GM12872 (cell line): ENCODE data around the gene TTL.

Source experiments
- TF ChIP-seq, protein P1 (sequence below): IDR thresholded peaks from 3 replicates; pipeline ENCODE4 v1.5.1; 2011; ENCODE audit warnings: low read depth, mild to moderate bottlenecking, low read length, moderate library complexity; ENCODE audit not compliant: insufficient read depth

TTL gene

GRCh38 chr2:112488201-112488600 lies 6.2 kb downstream of the TTL start:
- TF ChIP-seq, protein P1, sequence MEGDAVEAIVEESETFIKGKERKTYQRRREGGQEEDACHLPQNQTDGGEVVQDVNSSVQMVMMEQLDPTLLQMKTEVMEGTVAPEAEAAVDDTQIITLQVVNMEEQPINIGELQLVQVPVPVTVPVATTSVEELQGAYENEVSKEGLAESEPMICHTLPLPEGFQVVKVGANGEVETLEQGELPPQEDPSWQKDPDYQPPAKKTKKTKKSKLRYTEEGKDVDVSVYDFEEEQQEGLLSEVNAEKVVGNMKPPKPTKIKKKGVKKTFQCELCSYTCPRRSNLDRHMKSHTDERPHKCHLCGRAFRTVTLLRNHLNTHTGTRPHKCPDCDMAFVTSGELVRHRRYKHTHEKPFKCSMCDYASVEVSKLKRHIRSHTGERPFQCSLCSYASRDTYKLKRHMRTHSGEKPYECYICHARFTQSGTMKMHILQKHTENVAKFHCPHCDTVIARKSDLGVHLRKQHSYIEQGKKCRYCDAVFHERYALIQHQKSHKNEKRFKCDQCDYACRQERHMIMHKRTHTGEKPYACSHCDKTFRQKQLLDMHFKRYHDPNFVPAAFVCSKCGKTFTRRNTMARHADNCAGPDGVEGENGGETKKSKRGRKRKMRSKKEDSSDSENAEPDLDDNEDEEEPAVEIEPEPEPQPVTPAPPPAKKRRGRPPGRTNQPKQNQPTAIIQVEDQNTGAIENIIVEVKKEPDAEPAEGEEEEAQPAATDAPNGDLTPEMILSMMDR: no peak

GRCh38 chr2:112491946-112492345 lies 10.0 kb downstream of the TTL start:
- TF ChIP-seq, protein P1: no peak

GRCh38 chr2:112493048-112493447 lies 11.1 kb downstream of the TTL start:
- TF ChIP-seq, protein P1: no peak

GRCh38 chr2:112493858-112494648 lies 12.1 kb downstream of the TTL start:
- TF ChIP-seq, protein P1: no peak

DNA sequence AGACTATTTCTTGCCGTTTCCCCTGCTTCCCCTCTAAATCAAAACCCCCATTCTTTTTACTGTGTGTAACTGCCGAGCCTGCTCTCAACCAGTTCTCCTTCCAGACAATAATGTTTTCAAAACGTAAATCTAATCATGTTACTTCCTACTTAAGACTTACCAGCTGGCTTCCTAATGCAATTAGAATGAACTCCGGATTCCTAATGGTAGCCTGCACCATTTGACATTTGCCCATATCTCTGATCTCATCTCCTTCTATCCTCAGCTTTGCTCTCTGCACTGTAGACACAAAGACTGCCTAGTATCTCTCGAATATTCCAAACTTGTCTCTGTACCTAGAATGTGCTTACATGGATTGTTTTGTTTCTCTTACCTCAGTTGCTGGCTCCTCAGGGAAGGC lies 12.9 kb downstream of the TTL start:
- TF ChIP-seq, protein P1: no peak

DNA sequence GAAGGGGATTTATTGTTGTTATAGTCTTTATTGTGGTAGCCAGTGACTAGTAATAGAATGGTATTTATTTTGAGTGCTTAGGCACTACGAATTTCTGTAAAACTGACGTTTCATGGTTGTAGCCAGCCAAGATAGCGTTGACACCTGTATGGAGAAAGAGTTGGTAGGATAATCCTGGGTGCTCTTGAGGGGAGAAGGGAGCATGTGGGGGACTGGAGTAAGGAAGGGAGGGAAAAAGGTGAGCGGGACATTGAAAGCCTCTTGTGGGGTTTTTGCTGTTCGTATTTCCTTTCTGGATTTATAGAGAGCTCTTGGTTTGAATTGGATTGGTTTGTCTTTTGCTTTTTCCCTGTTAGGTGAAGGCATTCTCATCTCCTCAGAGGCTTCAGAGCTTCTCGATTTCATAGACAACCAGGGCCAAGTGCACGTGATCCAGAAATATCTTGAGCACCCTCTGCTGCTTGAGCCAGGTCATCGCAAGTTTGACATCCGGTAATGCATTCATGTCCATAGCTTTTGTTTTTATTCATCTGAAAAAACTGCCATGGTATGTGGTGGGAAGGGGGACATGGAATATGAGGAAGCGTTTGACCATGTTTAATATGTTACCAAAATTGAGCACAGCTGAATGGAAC lies 19.0 kb downstream of the TTL start:
- TF ChIP-seq, protein P1: peak; percentile 40; the same call in 2 of the 3 replicates

DNA sequence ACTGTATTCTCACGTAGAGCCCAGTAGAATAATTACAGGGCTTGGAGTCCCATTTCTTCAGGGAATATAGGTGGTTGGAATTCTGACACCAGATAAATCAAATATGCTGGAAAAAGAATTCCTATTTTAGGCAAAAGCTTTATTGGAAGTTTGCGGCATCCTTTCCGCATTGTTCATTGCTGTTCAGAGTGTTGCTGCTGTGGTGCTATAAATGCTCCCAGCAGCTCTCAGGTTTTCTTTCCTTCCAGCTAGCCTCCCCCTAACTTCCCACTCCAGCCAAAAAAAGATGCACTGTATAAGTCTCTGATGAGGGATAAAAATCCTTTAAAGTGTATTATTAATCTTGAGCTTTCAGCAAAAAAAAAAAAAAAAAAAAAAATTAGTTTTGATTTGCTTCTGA lies 34.8 kb downstream of the TTL start:
- TF ChIP-seq, protein P1: no peak
